ES-I3 (cell line): Measurements from ENCODE around the gene ROBO1.

Source experiments
- H3K36me3 ChIP-seq: 2 replicates; pipeline ENCODE4 v1.6.1; 2013; ENCODE audit warnings: mild to moderate bottlenecking, low read length, control low read depth, moderate library complexity; ENCODE audit not compliant: insufficient read depth
- H3K4me1 ChIP-seq: 2 replicates; pipeline ENCODE4 v1.6.1; 2013; ENCODE audit warnings: mild to moderate bottlenecking, control low read depth, low read length; ENCODE audit not compliant: insufficient read depth
- H3K9ac ChIP-seq: 2 replicates; pipeline ENCODE4 v1.6.1; 2013; ENCODE audit warnings: low read depth, mild to moderate bottlenecking, low read length, moderate library complexity
- H3K9me3 ChIP-seq: 2 replicates; pipeline ENCODE4 v1.6.1; 2013; ENCODE audit warnings: mild to moderate bottlenecking, low read length, moderate library complexity; ENCODE audit not compliant: control insufficient read depth, insufficient read depth

ROBO1 gene

DNA sequence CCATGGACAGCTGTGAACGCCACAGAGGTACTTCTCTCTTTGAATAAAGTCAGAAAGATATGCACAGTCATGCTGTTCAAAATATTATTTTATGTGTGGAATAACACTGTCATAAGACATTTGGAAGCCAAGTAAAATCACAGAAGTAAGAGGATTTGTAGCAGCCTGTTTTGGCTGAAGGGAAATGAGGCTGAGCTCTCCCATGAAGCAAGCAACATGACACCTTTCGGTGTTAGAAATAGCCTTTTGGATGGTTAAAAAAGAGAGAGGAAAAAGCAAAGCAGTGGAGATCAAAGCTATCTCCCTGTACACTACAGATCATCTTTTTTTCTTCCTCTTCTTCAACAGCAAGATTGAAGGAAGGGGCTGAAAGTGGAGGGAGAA lies 755.3 kb downstream of the ROBO1 start:
- Histone ChIP-seq H3K9me3 (no peaks in the 10 kb centered on the region), H3K4me1 (peaks cover 22% of the 10 kb centered on the region), H3K9ac (no peak overlapping the region), H3K36me3 (no peaks in the 10 kb centered on the region)

DNA sequence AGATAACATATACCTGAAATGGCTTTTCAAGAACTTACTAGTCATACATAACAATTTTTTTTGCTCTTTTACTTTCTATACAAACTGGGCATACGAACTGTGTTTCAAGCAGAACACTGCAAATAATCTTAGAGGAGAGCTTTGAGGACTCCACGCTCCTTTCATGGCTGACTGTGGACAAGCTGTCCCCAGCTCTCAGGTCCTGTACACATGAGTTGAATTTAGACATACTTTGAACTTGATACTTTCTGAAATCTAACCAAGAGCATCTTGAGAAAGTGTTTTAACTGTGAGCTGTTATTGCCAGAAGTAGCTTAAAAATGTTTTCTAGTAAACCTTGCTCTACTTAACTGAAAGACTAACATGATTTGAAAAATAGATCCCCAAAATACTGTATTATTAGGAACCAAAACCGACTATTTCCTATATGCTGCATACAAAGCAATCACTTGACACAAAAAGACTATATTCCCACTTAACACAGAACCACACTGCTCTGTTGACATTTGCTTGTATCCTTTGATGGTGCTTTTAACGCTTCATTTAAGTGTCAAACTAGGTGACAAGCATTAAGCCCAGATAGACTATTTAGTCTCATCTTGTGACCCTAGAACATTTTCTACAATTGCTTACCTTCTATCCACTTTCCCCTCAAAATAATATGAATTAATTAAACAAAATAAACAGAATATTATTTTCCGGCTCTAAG lies 755.8 kb downstream of the ROBO1 start:
- Histone ChIP-seq H3K9ac (no peak overlapping the region), H3K9me3 (no peaks in the 10 kb centered on the region), H3K4me1 (peaks cover 22% of the 10 kb centered on the region), H3K36me3 (no peaks in the 10 kb centered on the region)

- Histone ChIP-seq H3K9ac (no peak overlapping the region), H3K4me1 (peaks cover 19% of the 10 kb centered on the region), H3K9me3 (no peaks in the 10 kb centered on the region), H3K36me3 (no peaks in the 10 kb centered on the region)
Measured at GRCh38 chr3:79009861-79010260, 757.9 kb downstream of the ROBO1 start.

GRCh38 chr3:79006077-79006476 lies 761.7 kb downstream of the ROBO1 start:
- Histone ChIP-seq H3K9ac (no peak overlapping the region), H3K36me3 (no peaks in the 10 kb centered on the region), H3K4me1 (peaks cover 4% of the 10 kb centered on the region; the same call in 1 of the 2 replicates), H3K9me3 (no peaks in the 10 kb centered on the region)

DNA sequence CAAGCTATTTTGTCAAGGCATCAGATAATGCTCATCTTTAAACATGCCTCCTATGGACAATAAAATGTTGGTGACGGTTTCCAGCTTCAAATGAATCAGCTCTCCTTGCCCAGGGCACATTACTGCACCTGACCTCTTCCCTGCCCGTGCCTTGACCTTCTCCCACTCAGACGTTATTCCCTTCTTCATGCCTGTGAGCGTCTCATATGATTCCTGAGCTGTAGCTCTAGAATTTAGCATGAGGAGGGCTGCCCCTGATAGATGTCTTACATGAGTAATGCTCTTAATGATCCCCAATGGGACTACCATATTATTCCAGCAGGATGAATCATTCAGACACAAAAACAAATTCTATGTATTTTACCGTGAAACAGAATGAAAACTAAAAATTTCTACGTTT lies 762.7 kb downstream of the ROBO1 start:
- no peaks in the 10 kb centered on the region for H3K9me3 ChIP-seq
- H3K4me1 ChIP-seq = peaks cover 4% of the 10 kb centered on the region; the same call in 1 of the 2 replicates
- H3K9ac ChIP-seq = no peak overlapping the region
- H3K36me3 ChIP-seq = no peaks in the 10 kb centered on the region

- no peaks in the 10 kb centered on the region for H3K9me3 ChIP-seq
- H3K9ac ChIP-seq = no peak overlapping the region
- no peaks in the 10 kb centered on the region for H3K36me3 ChIP-seq
- peaks cover 4% of the 10 kb centered on the region; the same call in 1 of the 2 replicates for H3K4me1 ChIP-seq
Measured at GRCh38 chr3:79003994-79004393, 763.8 kb downstream of the ROBO1 start.

GRCh38 chr3:79002465-79003372 lies 765.1 kb downstream of the ROBO1 start:
- H3K9me3 ChIP-seq = no peaks in the 10 kb centered on the region
- no peaks in the 10 kb centered on the region for H3K4me1 ChIP-seq
- no peaks in the 10 kb centered on the region for H3K36me3 ChIP-seq

DNA sequence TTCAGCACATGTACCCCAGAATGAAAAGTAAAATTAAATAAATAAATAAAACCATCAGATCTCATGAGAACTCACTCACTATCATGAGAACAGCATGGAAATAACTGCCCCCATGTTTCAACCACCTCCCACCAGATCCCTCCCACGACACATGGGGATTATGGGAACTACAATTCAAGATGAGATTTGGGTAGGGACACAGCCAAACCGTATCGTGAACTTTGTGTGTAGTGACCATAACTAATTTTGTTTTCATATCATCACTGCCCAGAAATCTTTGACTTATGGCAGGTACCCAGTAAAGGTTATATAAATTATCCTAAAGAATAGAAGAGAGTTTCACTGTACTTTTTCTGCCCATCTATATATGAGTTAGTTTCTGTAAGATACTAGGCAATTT lies 766.5 kb downstream of the ROBO1 start:
- no peaks in the 10 kb centered on the region for H3K9me3 ChIP-seq
- H3K36me3 ChIP-seq = no peaks in the 10 kb centered on the region
- no peak overlapping the region for H3K9ac ChIP-seq
- H3K4me1 ChIP-seq = no peaks in the 10 kb centered on the region

More at GRCh38 chr3:79002465-79003372, 765.1 kb downstream of the ROBO1 start:
- no peak overlapping the region for H3K9ac ChIP-seq

DNA sequence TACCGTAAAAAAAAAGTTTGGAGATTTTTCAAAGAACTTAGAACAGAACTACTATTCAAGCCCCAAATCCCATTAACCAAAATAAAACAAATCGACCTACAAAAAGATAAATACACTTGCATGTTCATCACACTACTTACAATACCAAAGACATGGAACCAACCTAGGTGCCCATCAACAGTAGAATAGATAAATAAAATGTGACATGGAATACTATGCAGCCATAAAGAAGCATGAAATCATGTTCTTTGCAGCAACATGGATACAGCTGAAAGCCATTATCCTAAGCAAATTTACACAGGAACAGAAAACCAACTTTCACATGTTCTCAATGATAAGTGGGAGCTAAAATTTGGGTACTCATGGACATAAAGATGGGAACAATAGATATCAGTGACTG lies 768.7 kb downstream of the ROBO1 start:
- Histone ChIP-seq H3K36me3 (no peaks in the 10 kb centered on the region), H3K9ac (no peak overlapping the region), H3K9me3 (no peaks in the 10 kb centered on the region), H3K4me1 (peaks cover 9% of the 10 kb centered on the region; the same call in 1 of the 2 replicates)

DNA sequence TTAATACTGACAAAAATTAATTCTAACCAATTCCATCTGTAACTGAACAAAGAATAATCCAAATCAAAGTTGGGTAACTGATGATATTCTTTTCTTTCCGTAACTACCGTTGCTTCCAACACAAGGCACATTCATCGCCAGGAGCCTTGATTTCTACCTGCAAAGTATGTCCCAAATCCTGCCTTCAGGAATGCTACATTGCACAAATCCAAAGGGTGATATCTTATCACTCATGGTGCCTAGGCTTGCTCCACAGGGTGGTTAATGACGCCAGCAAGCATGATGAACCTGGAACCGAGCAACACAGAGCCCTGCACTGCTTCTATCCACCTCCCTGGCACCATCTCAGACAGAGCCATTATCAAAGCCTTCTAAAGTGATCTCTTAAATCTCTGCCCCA lies 772.7 kb downstream of the ROBO1 start:
- H3K36me3 ChIP-seq = no peaks in the 10 kb centered on the region
- H3K9ac ChIP-seq = no peak overlapping the region
- no peaks in the 10 kb centered on the region for H3K9me3 ChIP-seq
- peaks cover 14% of the 10 kb centered on the region for H3K4me1 ChIP-seq

- Histone ChIP-seq H3K36me3 (no peaks in the 10 kb centered on the region), H3K9me3 (no peaks in the 10 kb centered on the region), H3K4me1 (peaks cover 14% of the 10 kb centered on the region), H3K9ac (peak overlapping the region; percentile 31; the same call in 1 of the 2 replicates)
Measured at GRCh38 chr3:78994174-78995027, 773.4 kb downstream of the ROBO1 start.

GRCh38 chr3:78993375-78993774 lies 774.4 kb downstream of the ROBO1 start:
- Histone ChIP-seq H3K9me3 (no peaks in the 10 kb centered on the region), H3K9ac (no peak overlapping the region), H3K36me3 (no peaks in the 10 kb centered on the region), H3K4me1 (peaks cover 14% of the 10 kb centered on the region)

DNA sequence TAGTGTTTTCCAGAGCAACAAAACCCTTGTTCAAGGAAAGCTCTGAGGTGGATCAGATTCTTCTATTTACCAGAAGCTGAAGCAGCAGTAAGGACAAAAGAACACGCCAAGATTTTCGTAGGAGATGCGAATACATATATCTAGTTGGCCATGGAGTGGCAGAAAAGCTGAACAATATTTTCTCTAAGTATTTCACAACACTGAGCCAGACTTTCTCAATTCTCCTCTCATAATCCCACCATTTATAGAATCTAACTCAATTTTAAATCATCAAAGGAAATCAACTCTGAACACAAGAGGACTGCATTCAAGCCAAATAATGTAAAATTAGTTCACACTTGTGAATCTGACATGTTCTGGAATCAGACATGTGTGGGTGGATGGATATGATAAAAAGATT lies 775.0 kb downstream of the ROBO1 start:
- H3K4me1 ChIP-seq = peaks cover 16% of the 10 kb centered on the region
- H3K9me3 ChIP-seq = no peaks in the 10 kb centered on the region
- H3K9ac ChIP-seq = no peak overlapping the region
- no peaks in the 10 kb centered on the region for H3K36me3 ChIP-seq

- no peak overlapping the region for H3K9ac ChIP-seq
- peaks cover 18% of the 10 kb centered on the region for H3K4me1 ChIP-seq
- no peaks in the 10 kb centered on the region for H3K9me3 ChIP-seq
- no peaks in the 10 kb centered on the region for H3K36me3 ChIP-seq
Measured at GRCh38 chr3:78992400-78992799, 775.4 kb downstream of the ROBO1 start.
